Lower leg skin (tissue), 4 donors: Measurements from ENCODE around the gene PACSIN2. TPM values are rescaled to one million over a fixed set of nuclear protein-coding genes. Genes with fewer than 3 reads are reported as not detected.
"Not testable (repeated sequence)": the region's sequence is repeated elsewhere in the genome, so short reads cannot be mapped to it uniquely, and the experiment has no call there.

ENCODE experiments used
- DNase-seq, 2 donors: peaks; one replicate each; pipeline ENCODE4 v3.0.0-alpha.2; 2019; ENCODE audit warnings: low spot score in 2 of 2
- H3K4me3 ChIP-seq: fragments of 200-600 bp; sonication (generic); 2 replicates; pipeline ENCODE4 v1.5.1; 2017; ENCODE audit warnings: mild to moderate bottlenecking, low read depth; ENCODE audit not compliant: poor library complexity, severe bottlenecking
- CTCF ChIP-seq, 3 donors: fragments of 450-650 bp; IDR thresholded peaks; one replicate each; pipeline ENCODE4 v1.5.1; 2016; ENCODE audit warnings: antibody characterized with exemption in 3 of 3, mild to moderate bottlenecking in 3 of 3, moderate library complexity in 2 of 3
- POLR2A ChIP-seq, 2 donors: fragments of 450-650 bp; IDR thresholded peaks; one replicate each; pipeline ENCODE4 v1.6.1; 2016 to 2017; ENCODE audit warnings: antibody characterized with exemption in 2 of 2, mild to moderate bottlenecking in 1 of 2, moderate library complexity in 1 of 2
- WGBS, 2 donors: methylation state at CpG; one replicate each; pipeline ENCODE4 v1.1.5; 2018; 5-methylcytosine and 5-hydroxymethylcytosine counted together
- intact Hi-C: fragments of 100-400 bp; cut with DNase I; formaldehyde crosslinking; loops from one replicate; pipeline ENCODE4 v1.15.0; 2023; ENCODE audit warnings: low total_unique reads
- total RNA-seq, 4 donors: library from RNA; depleted of rRNA; stranded (reverse); fragments of >200 nt; gene quantifications; one replicate each; pipeline ENCODE4 v1.1.0, GENCODE V29; 2016

PACSIN2 gene
- total RNA-seq, 4 donors from 2014 or later, result 46.3 to 88.8 (median 58.2) TPM

GRCh38 chr22:43036282-43036829 lies 21.4 kb upstream of the PACSIN2 start:
- WGBS, 2 donors, result 28 to 32% methylated on average over 17 to 19 of the region's 19 CpGs
- no peak for TF ChIP-seq POLR2A (IDR thresholded peaks at IDR 0.05)
- no peak for TF ChIP-seq CTCF (IDR thresholded peaks at IDR 0.05)
- intact Hi-C loops, result loop anchor here (10.0 kb wide), 1 partner anchor 242 kb away; no protein-coding TSS in a partner anchor
- no peak overlapping the region for H3K4me3 ChIP-seq
- peak; percentile 64 to 94 for DNase-seq

- intact Hi-C loops, result loop anchor here (10.0 kb wide), 1 partner anchor 240 kb away; no protein-coding TSS in a partner anchor
- DNase-seq, result no peak
- WGBS, 2 donors, result 83 to 87% methylated on average over 4 to 9 of the region's 9 CpGs
- H3K4me3 ChIP-seq, result no peak overlapping the region
- TF ChIP-seq CTCF (IDR thresholded peaks at IDR 0.05) (no peak), POLR2A (IDR thresholded peaks at IDR 0.05) (no peak)
These were observed 20.3 kb upstream of the PACSIN2 start for GRCh38 chr22:43035250-43035649.

- 52 to 87% methylated on average over 3 of the region's 3 CpGs for WGBS, 2 donors
- DNase-seq, result no peak
- no peak overlapping the region for H3K4me3 ChIP-seq
- intact Hi-C loops, result loop anchor here (10.0 kb wide), 1 partner anchor 237 kb away; no protein-coding TSS in a partner anchor
- TF ChIP-seq CTCF (IDR thresholded peaks at IDR 0.05), result no peak
- TF ChIP-seq POLR2A (IDR thresholded peaks at IDR 0.05), result no peak
These were observed 16.7 kb upstream of the PACSIN2 start for GRCh38 chr22:43031617-43032016.

- WGBS, 2 donors, result 70 to 85% methylated on average over 6 of the region's 6 CpGs
- no peak for DNase-seq
- intact Hi-C loops, result no loop called here
- no peak for TF ChIP-seq CTCF (IDR thresholded peaks at IDR 0.05)
- TF ChIP-seq POLR2A (IDR thresholded peaks at IDR 0.05), result no peak
- no peak overlapping the region for H3K4me3 ChIP-seq
These were observed 3.7 kb upstream of the PACSIN2 start for GRCh38 chr22:43018615-43019014.

- no peak for DNase-seq
- intact Hi-C loops, result no loop called here
These were observed 2.8 kb upstream of the PACSIN2 start for GRCh38 chr22:43017525-43018460.

GRCh38 chr22:43016150-43016549 lies 1.2 kb upstream of the PACSIN2 start:
- DNase-seq, H3K4me3 ChIP-seq, intact Hi-C loops: not testable (repeated sequence)
- WGBS, 2 donors, result 91 to 93% methylated on average over 5 of the region's 5 CpGs

More at GRCh38 chr22:43017525-43018460, 2.8 kb upstream of the PACSIN2 start:
- no peak for TF ChIP-seq POLR2A (IDR thresholded peaks at IDR 0.05)
- no peak for TF ChIP-seq CTCF (IDR thresholded peaks at IDR 0.05)
- WGBS, 2 donors, result 74% methylated on average over 10 of the region's 10 CpGs
- no peak overlapping the region for H3K4me3 ChIP-seq
